Hepatocyte (in vitro differentiated cells): ENCODE results near the gene NLRP13. TPM values are rescaled to one million over a fixed set of nuclear protein-coding genes. Genes with fewer than 3 reads are reported as not detected.
"Not testable (repeated sequence)": the region's sequence is repeated elsewhere in the genome, so short reads cannot be mapped to it uniquely, and the experiment has no call there.

ENCODE experiments used
- DNase-seq: peaks from one replicate; pipeline ENCODE4 v3.0.0-alpha.2; 2016; ENCODE audit warnings: low spot score
- H2AFZ ChIP-seq: fragments of 200-600 bp; sonication (generic); 2 replicates; pipeline ENCODE4 v1.6.0; 2016; ENCODE audit warnings: antibody characterized with exemption, mild to moderate bottlenecking
- H3K27ac ChIP-seq: fragments of 200-600 bp; sonication (generic); 2 replicates; pipeline ENCODE4 v1.5.1; 2016; ENCODE audit warnings: mild to moderate bottlenecking
- H3K27me3 ChIP-seq: fragments of 200-600 bp; sonication (generic); 2 replicates; pipeline ENCODE4 v1.6.1; 2016
- H3K36me3 ChIP-seq: fragments of 200-600 bp; sonication (generic); replicated peaks from 2 replicates; pipeline ENCODE4 v1.5.1; 2016; ENCODE audit warnings: low read depth; ENCODE audit not compliant: insufficient read depth
- H3K4me1 ChIP-seq: fragments of 200-600 bp; sonication (generic); 2 replicates; pipeline ENCODE4 v1.5.1; 2016; ENCODE audit warnings: mild to moderate bottlenecking, moderate library complexity; ENCODE audit not compliant: insufficient read depth
- H3K4me2 ChIP-seq: fragments of 200-600 bp; sonication (generic); 2 replicates; pipeline ENCODE4 v1.6.0; 2016
- H3K4me3 ChIP-seq: fragments of 200-600 bp; sonication (generic); 2 replicates; pipeline ENCODE4 v1.5.1; 2016; ENCODE audit warnings: mild to moderate bottlenecking
- H3K79me2 ChIP-seq: fragments of 200-600 bp; sonication (generic); 2 replicates; pipeline ENCODE4 v1.6.0; 2017; ENCODE audit warnings: mild to moderate bottlenecking
- H3K9me2 ChIP-seq: fragments of 200-600 bp; sonication (generic); replicated peaks from 2 replicates; pipeline ENCODE4 v1.6.0; 2017; ENCODE audit warnings: mild to moderate bottlenecking; ENCODE audit not compliant: insufficient read depth
- H3K9me3 ChIP-seq: fragments of 200-600 bp; sonication (generic); 2 replicates; pipeline ENCODE4 v1.5.1; 2016; ENCODE audit warnings: low read depth, mild to moderate bottlenecking
- H4K20me1 ChIP-seq: fragments of 200-600 bp; sonication (generic); 2 replicates; pipeline ENCODE4 v1.6.0; 2016; ENCODE audit warnings: mild to moderate bottlenecking; ENCODE audit not compliant: insufficient read depth, poor library complexity, severe bottlenecking
- EZH2 ChIP-seq: fragments of 200-600 bp; sonication (generic); IDR thresholded peaks from 2 replicates; pipeline ENCODE4 v1.6.1; 2016; ENCODE audit warnings: antibody characterized with exemption, mild to moderate bottlenecking, borderline replicate concordance
- EZH2phosphoT487 ChIP-seq: fragments of 200-600 bp; sonication (generic); IDR thresholded peaks from one replicate; pipeline ENCODE4 v1.6.1; 2018; ENCODE audit warnings: antibody characterized with exemption, mild to moderate bottlenecking, low read depth, moderate library complexity; ENCODE audit not compliant: unreplicated experiment, severe bottlenecking
- WGBS: methylation state at CpG from one replicate; pipeline ENCODE4 v1.1.6; 2016; ENCODE audit warnings: low lambda C conversion rate; ENCODE audit errors: missing lambda C conversion rate; 5-methylcytosine and 5-hydroxymethylcytosine counted together
- polyA plus RNA-seq: library from polyadenylated mRNA; unstranded; fragments of >200 nt; fragmentation: Nextera tagmentation; extraction: Ambion mirVana; gene quantifications from 2 replicates; pipeline ENCODE4 v1.2.1, GENCODE V29; 2016
- total RNA-seq: library from RNA; depleted of rRNA; stranded (reverse); fragments of >200 nt; gene quantifications from 2 replicates; pipeline ENCODE4 v1.2.3, GENCODE V29; 2014
- TF ChIP-seq, protein P1 (sequence below): fragments of 200-600 bp; sonication (generic); IDR thresholded peaks from 2 replicates; pipeline ENCODE4 v1.5.1; 2016; ENCODE audit warnings: antibody characterized with exemption, mild to moderate bottlenecking; ENCODE audit not compliant: poor library complexity

NLRP13 gene
- total and polyA plus RNA-seq, 2 experiments from 2014 or later = not detected

DNA sequence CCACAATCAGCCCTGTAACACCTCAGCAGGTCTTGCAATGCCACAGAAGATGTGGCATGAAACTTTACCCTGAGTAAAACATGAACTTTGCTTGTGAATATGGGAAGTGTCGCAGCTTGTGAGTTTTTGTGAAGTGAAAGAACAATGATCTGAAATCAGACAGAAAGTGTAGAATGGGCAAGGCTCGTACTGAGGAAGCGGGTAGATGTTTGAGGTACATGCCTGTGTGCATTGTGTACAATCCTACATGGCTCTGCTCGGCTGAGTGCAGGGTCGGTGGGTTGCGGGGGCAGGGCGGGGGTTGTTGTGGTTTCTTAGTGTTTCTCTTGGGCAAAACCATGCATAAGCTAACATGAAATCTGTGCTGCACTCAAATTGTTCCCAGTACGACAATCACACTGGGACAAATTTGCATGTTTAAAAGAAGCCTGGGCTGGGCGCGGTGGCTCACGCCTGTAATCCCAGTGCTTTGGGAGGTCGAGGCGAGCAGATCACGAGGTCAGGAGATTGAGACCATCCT lies 1.1 kb downstream of the NLRP13 start:
- H3K4me2 ChIP-seq = no peak overlapping the region
- no peak for DNase-seq
- no peaks in the 10 kb centered on the region for H3K4me1 ChIP-seq
- H3K79me2 ChIP-seq = no peaks in the 10 kb centered on the region
- WGBS = 70% methylated on average over 14 of the region's 14 CpGs
- H3K27ac ChIP-seq = no peak overlapping the region
- H4K20me1 ChIP-seq = no peaks in the 10 kb centered on the region
- no peak for TF ChIP-seq EZH2
- no peak for TF ChIP-seq EZH2phosphoT487
- TF ChIP-seq, protein P1, sequence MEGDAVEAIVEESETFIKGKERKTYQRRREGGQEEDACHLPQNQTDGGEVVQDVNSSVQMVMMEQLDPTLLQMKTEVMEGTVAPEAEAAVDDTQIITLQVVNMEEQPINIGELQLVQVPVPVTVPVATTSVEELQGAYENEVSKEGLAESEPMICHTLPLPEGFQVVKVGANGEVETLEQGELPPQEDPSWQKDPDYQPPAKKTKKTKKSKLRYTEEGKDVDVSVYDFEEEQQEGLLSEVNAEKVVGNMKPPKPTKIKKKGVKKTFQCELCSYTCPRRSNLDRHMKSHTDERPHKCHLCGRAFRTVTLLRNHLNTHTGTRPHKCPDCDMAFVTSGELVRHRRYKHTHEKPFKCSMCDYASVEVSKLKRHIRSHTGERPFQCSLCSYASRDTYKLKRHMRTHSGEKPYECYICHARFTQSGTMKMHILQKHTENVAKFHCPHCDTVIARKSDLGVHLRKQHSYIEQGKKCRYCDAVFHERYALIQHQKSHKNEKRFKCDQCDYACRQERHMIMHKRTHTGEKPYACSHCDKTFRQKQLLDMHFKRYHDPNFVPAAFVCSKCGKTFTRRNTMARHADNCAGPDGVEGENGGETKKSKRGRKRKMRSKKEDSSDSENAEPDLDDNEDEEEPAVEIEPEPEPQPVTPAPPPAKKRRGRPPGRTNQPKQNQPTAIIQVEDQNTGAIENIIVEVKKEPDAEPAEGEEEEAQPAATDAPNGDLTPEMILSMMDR = no peak
- H3K36me3 ChIP-seq = no peaks in the 10 kb centered on the region
- no peak overlapping the region for H3K4me3 ChIP-seq
- no peak overlapping the region for H2AFZ ChIP-seq
- no peaks in the 10 kb centered on the region for H3K9me2 ChIP-seq
- H3K9me3 ChIP-seq = no peaks in the 10 kb centered on the region
- no peaks in the 10 kb centered on the region for H3K27me3 ChIP-seq

DNA sequence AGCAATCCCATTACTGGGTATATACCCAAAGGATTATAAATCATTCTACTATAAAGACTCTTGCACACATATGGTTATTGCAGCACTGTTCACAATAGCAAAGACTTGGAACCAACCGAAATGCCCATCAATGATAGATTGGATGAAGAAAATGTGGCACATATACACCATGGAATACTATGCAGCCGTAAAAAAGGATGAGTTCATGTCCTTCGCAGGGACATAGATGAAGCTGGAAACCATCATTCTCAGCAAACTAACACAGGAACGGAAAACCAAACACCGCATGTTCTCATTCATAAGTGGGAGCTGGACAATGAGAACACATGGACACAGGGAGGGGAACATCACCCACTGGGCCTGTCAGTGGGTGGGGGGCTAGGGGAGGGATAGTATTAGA lies 2.9 kb downstream of the NLRP13 start:
- H4K20me1 ChIP-seq, H3K9me2 ChIP-seq, H3K27me3 ChIP-seq, H3K4me1 ChIP-seq, H3K79me2 ChIP-seq, H3K4me3 ChIP-seq, H3K27ac ChIP-seq, H3K36me3 ChIP-seq, DNase-seq, H3K4me2 ChIP-seq, H2AFZ ChIP-seq, H3K9me3 ChIP-seq: not testable (repeated sequence)
- 78% methylated on average over 5 of the region's 5 CpGs for WGBS

DNA sequence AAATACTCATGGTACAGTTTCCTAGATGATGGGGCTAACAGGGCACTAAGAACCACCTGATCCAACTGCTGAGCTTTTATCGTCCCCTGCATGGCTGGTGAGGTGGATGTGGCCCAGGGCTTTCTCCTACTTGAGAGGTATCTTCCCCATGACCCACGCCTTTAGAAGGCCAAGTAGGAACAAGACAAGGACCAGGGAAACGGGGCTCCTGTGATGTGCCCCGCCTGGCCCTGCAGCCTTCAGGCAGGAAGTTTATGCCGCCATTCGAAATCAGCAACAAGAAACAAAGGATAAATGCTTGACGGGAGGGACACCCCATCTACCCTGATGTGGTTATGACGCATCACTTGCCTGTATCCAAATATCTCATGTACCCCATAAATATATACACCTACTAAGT lies 4.1 kb downstream of the NLRP13 start:
- H3K79me2 ChIP-seq = no peaks in the 10 kb centered on the region
- no peaks in the 10 kb centered on the region for H3K9me2 ChIP-seq
- no peaks in the 10 kb centered on the region for H3K27me3 ChIP-seq
- no peak for DNase-seq
- H3K4me2 ChIP-seq = no peak overlapping the region
- TF ChIP-seq EZH2phosphoT487 (no peak), EZH2 (no peak)
- no peak overlapping the region for H3K4me3 ChIP-seq
- H3K9me3 ChIP-seq = no peaks in the 10 kb centered on the region
- no peaks in the 10 kb centered on the region for H4K20me1 ChIP-seq
- no peak overlapping the region for H2AFZ ChIP-seq
- H3K36me3 ChIP-seq = no peaks in the 10 kb centered on the region
- H3K27ac ChIP-seq = no peak overlapping the region
- H3K4me1 ChIP-seq = no peaks in the 10 kb centered on the region
- 57% methylated on average over 8 of the region's 8 CpGs for WGBS

DNA sequence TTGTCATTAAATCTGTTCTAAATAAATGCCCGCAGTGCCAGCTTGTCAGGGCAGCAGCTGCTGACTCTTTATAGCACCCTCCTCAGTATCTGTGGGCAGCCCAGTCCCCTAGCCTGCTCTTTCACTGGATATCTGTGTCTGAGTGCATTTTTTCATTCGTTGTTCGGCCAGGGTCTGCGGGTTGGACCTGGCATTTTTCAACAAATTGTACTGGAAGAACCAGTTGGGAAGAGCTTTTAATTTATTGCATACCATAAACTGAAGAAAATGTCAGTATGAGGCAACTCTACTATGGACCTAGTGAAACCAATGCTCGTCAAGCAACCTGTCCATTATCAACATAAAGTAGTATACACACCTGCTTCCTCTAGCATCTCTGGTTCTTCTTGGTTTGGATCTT lies 8.6 kb downstream of the NLRP13 start:
- no peak for DNase-seq
- Histone ChIP-seq H3K9me2 (no peaks in the 10 kb centered on the region), H2AFZ (no peak overlapping the region), H3K4me3 (no peak overlapping the region), H3K27ac (no peak overlapping the region), H3K4me1 (no peaks in the 10 kb centered on the region), H3K36me3 (no peaks in the 10 kb centered on the region), H3K27me3 (no peaks in the 10 kb centered on the region), H4K20me1 (no peaks in the 10 kb centered on the region), H3K9me3 (no peaks in the 10 kb centered on the region), H3K4me2 (no peak overlapping the region), H3K79me2 (no peaks in the 10 kb centered on the region)
- no peak for TF ChIP-seq EZH2
- TF ChIP-seq EZH2phosphoT487 = no peak
- TF ChIP-seq, protein P1 = no peak
- WGBS = 63% methylated on average over 5 of the region's 5 CpGs
